Trophoblast cell (in vitro differentiated cells and primary cell): ENCODE data around the gene CPNE7.

Experiments used
- DNase-seq, 2 donors: peaks; one replicate each; pipeline ENCODE4 v3.0.0-alpha.2; 2016
- H2AFZ ChIP-seq: 2 replicates; pipeline ENCODE4 v1.6.1; 2013; ENCODE audit warnings: low read length, moderate library complexity, mild to moderate bottlenecking; ENCODE audit not compliant: insufficient read depth, poor library complexity
- H2AK5ac ChIP-seq: 2 replicates; pipeline ENCODE4 v1.6.1; 2013; ENCODE audit warnings: mild to moderate bottlenecking, low read length
- H2BK120ac ChIP-seq: 2 replicates; pipeline ENCODE4 v1.6.1; 2013; ENCODE audit warnings: low read length, mild to moderate bottlenecking, moderate library complexity; ENCODE audit not compliant: insufficient read depth, poor library complexity
- H2BK12ac ChIP-seq: 2 replicates; pipeline ENCODE4 v1.6.1; 2013; ENCODE audit warnings: mild to moderate bottlenecking, low read length, moderate library complexity
- H2BK5ac ChIP-seq: 2 replicates; pipeline ENCODE4 v1.6.1; 2013; ENCODE audit warnings: low read length, low read depth, moderate library complexity, mild to moderate bottlenecking; ENCODE audit not compliant: poor library complexity
- H3K14ac ChIP-seq: 2 replicates; pipeline ENCODE4 v1.6.1; 2013; ENCODE audit warnings: mild to moderate bottlenecking, low read length
- H3K18ac ChIP-seq: 2 replicates; pipeline ENCODE4 v1.6.1; 2013; ENCODE audit warnings: mild to moderate bottlenecking, low read length
- H3K23ac ChIP-seq: 2 replicates; pipeline ENCODE4 v1.6.1; 2013; ENCODE audit warnings: low read length
- H3K27ac ChIP-seq: 2 replicates; pipeline ENCODE4 v1.5.1; 2013; ENCODE audit warnings: low read depth, mild to moderate bottlenecking, inconsistent platforms, low read length, moderate library complexity
- H3K27me3 ChIP-seq: 2 replicates; pipeline ENCODE4 v1.6.1; 2013; ENCODE audit warnings: inconsistent platforms, mild to moderate bottlenecking, low read length, moderate library complexity; ENCODE audit not compliant: insufficient read depth
- H3K36me3 ChIP-seq, 2 experiments: 1 replicate in 1 of 2; 2 replicates in 1 of 2; pipeline ENCODE4 v1.6.1; 2013; ENCODE audit warnings: low read length in 2 of 2, mild to moderate bottlenecking in 2 of 2, moderate library complexity in 1 of 2; ENCODE audit not compliant: insufficient read depth in 2 of 2, control insufficient read depth in 1 of 2
- H3K4ac ChIP-seq: 2 replicates; pipeline ENCODE4 v1.6.1; 2013; ENCODE audit warnings: low read depth, mild to moderate bottlenecking, low read length, moderate library complexity
- H3K4me1 ChIP-seq, 2 experiments: 1 replicate in 1 of 2; 2 replicates in 1 of 2; pipeline ENCODE4 v1.6.1; 2013; ENCODE audit warnings: low read length in 2 of 2, mild to moderate bottlenecking in 2 of 2, moderate library complexity in 1 of 2; ENCODE audit not compliant: insufficient read depth in 2 of 2, control insufficient read depth in 1 of 2
- H3K4me2 ChIP-seq: 2 replicates; pipeline ENCODE4 v1.6.1; 2013; ENCODE audit warnings: inconsistent platforms, mild to moderate bottlenecking, low read length, moderate library complexity
- H3K4me3 ChIP-seq: 2 replicates; pipeline ENCODE4 v1.5.1; 2013; ENCODE audit warnings: mild to moderate bottlenecking, low read depth, low read length, inconsistent platforms
- H3K79me1 ChIP-seq: one replicate; pipeline ENCODE4 v1.6.1; 2013; ENCODE audit warnings: low read length
- H3K79me2 ChIP-seq: 2 replicates; pipeline ENCODE4 v1.6.1; 2013; ENCODE audit warnings: low read length, mild to moderate bottlenecking; ENCODE audit not compliant: control insufficient read depth, insufficient read depth, poor library complexity
- H3K9ac ChIP-seq: 2 replicates; pipeline ENCODE4 v1.6.1; 2013; ENCODE audit warnings: mild to moderate bottlenecking, low read length
- H3K9me3 ChIP-seq: 2 replicates; pipeline ENCODE4 v1.6.1; 2013; ENCODE audit warnings: low read depth, mild to moderate bottlenecking, control low read depth, inconsistent platforms, low read length; ENCODE audit not compliant: insufficient read depth
- H4K12ac ChIP-seq: 2 replicates; pipeline ENCODE4 v1.6.1; 2013; ENCODE audit warnings: low read depth, mild to moderate bottlenecking, low read length, moderate library complexity
- H4K8ac ChIP-seq: 2 replicates; pipeline ENCODE4 v1.6.1; 2013; ENCODE audit warnings: low read depth, mild to moderate bottlenecking, low read length, moderate library complexity
- H4K91ac ChIP-seq: one replicate; pipeline ENCODE4 v1.6.1; 2013; ENCODE audit warnings: low read depth, mild to moderate bottlenecking, low read length, moderate library complexity
- WGBS: extraction: QIAGEN DNeasy Blood & Tissue Kit; methylation state at CpG from one replicate; pipeline ENCODE4 v1.1.7; 2013; ENCODE audit warnings: missing lambda C conversion rate; ENCODE audit not compliant: insufficient read length, insufficient coverage; ENCODE audit errors: extremely low coverage; 5-methylcytosine and 5-hydroxymethylcytosine counted together

The CPNE7 gene

DNA sequence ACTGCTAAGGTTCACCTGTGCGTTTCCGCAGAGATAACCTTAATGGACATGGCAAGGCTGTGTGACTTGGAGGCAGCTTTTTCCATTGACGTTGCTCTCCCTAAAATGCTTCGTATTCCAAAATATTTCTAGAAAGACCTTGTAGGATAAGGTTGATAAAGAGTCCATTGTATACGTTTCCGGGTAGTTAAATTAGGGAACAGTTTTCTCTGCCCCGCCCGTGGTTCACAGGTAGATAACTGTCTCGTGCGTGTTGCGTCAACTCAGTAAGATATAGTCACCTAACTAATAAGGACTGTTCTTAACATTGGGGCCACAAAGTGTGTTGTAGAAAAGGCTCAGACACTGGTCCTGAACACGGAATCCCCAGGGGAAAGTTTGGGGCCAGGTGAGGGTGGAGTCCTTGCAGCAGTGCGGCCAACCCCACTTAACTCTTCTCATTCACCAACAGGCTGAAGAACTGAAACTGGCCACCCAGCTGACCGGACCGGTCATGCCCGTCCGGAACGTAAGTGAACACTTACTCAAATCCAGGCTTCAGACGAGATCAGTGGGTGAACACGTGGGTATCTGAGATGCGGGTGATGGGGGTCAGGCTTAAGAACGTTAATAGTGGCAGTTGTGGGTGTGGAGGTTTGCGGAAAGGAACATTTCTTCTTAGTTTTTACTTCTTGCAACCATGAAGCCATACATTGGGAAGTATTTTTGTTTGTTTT is 13.5 kb upstream of the CPNE7 start:
- Histone ChIP-seq H3K27ac (no peak overlapping the region), H2BK120ac (no peak overlapping the region), H3K18ac (no peak overlapping the region), H3K14ac (peak overlapping the region; percentile 8), H3K4ac (peak overlapping the region; percentile 96), H3K79me1 (peaks cover 11% of the 10 kb centered on the region), H3K23ac (no peak overlapping the region), H3K36me3 (peaks cover 38 to 44% of the 10 kb centered on the region in 2 experiments), H2AK5ac (no peak overlapping the region), H3K4me1 (peaks cover 19 to 25% of the 10 kb centered on the region in 2 experiments), H3K9me3 (no peaks in the 10 kb centered on the region), H4K8ac (no peak overlapping the region), H3K4me3 (peak overlapping the region; percentile 95), H3K79me2 (peaks cover 17% of the 10 kb centered on the region), H3K4me2 (peak overlapping the region; percentile 86), H3K27me3 (no peaks in the 10 kb centered on the region), H4K91ac (no peak overlapping the region), H2BK12ac (no peak overlapping the region), H2AFZ (no peak overlapping the region), H2BK5ac (no peak overlapping the region), H4K12ac (no peak overlapping the region), H3K9ac (peak overlapping the region; percentile 97)
- no CpG with 5 or more reads among the region's 23 CpGs for WGBS
- peak; percentile 83 to 90 for DNase-seq

DNA sequence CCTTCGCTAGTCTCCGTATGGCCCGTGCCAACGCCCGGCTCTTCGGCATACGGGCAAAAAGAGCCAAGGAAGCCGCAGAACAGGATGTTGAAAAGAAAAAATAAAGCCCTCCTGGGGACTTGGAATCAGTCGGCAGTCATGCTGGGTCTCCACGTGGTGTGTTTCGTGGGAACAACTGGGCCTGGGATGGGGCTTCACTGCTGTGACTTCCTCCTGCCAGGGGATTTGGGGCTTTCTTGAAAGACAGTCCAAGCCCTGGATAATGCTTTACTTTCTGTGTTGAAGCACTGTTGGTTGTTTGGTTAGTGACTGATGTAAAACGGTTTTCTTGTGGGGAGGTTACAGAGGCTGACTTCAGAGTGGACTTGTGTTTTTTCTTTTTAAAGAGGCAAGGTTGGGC is 12.6 kb upstream of the CPNE7 start:
- Histone ChIP-seq H3K4ac (no peak overlapping the region), H3K27me3 (no peaks in the 10 kb centered on the region), H3K4me3 (no peak overlapping the region), H3K36me3 (peaks cover 35 to 40% of the 10 kb centered on the region in 2 experiments), H4K91ac (no peak overlapping the region), H3K4me2 (peak overlapping the region; percentile 21), H3K23ac (no peak overlapping the region), H2AFZ (no peak overlapping the region), H2BK5ac (no peak overlapping the region), H2BK120ac (no peak overlapping the region), H2AK5ac (no peak overlapping the region), H3K79me1 (peaks cover 11% of the 10 kb centered on the region), H4K8ac (no peak overlapping the region), H3K9ac (no peak overlapping the region), H2BK12ac (no peak overlapping the region), H3K18ac (no peak overlapping the region), H3K4me1 (peaks cover 19 to 25% of the 10 kb centered on the region in 2 experiments), H3K14ac (no peak overlapping the region), H3K79me2 (peaks cover 17% of the 10 kb centered on the region), H3K9me3 (no peaks in the 10 kb centered on the region), H3K27ac (no peak overlapping the region), H4K12ac (no peak overlapping the region)
- no peak for DNase-seq
- no CpG with 5 or more reads among the region's 12 CpGs for WGBS

GRCh38 chr16:89563639-89564392 is 11.7 kb upstream of the CPNE7 start:
- Histone ChIP-seq H3K18ac (no peak overlapping the region), H3K4me2 (no peak overlapping the region), H3K27me3 (no peaks in the 10 kb centered on the region), H2BK12ac (no peak overlapping the region), H2BK120ac (no peak overlapping the region), H3K9me3 (no peaks in the 10 kb centered on the region), H4K8ac (no peak overlapping the region), H3K27ac (no peak overlapping the region), H3K4me1 (peaks cover 19 to 25% of the 10 kb centered on the region in 2 experiments), H3K23ac (no peak overlapping the region), H4K12ac (no peak overlapping the region), H3K4me3 (no peak overlapping the region), H2AK5ac (no peak overlapping the region), H3K79me2 (peaks cover 17% of the 10 kb centered on the region), H3K14ac (no peak overlapping the region), H2BK5ac (no peak overlapping the region), H3K36me3 (peaks cover 35 to 38% of the 10 kb centered on the region in 2 experiments), H4K91ac (no peak overlapping the region), H3K4ac (no peak overlapping the region), H3K79me1 (peaks cover 11% of the 10 kb centered on the region), H2AFZ (no peak overlapping the region), H3K9ac (no peak overlapping the region)
- WGBS = no CpG with 5 or more reads among the region's 12 CpGs
- DNase-seq = no peak

- peak in 1 of 2 donors; percentile 17 for DNase-seq
- H3K23ac ChIP-seq = no peak overlapping the region
- no peak overlapping the region for H2AK5ac ChIP-seq
- no peak overlapping the region for H2BK120ac ChIP-seq
- H2BK12ac ChIP-seq = no peak overlapping the region
- peaks cover 19 to 23% of the 10 kb centered on the region in 2 experiments for H3K4me1 ChIP-seq
- H3K79me1 ChIP-seq = peaks cover 11% of the 10 kb centered on the region
- peaks cover 35 to 38% of the 10 kb centered on the region in 2 experiments for H3K36me3 ChIP-seq
- peaks cover 17% of the 10 kb centered on the region for H3K79me2 ChIP-seq
- no peak overlapping the region for H3K18ac ChIP-seq
- H3K4me2 ChIP-seq = no peak overlapping the region
- no peak overlapping the region for H3K4me3 ChIP-seq
- H3K27me3 ChIP-seq = no peaks in the 10 kb centered on the region
- no CpG with 5 or more reads among the region's 22 CpGs for WGBS
- H4K91ac ChIP-seq = no peak overlapping the region
- H3K9ac ChIP-seq = no peak overlapping the region
- no peak overlapping the region for H2BK5ac ChIP-seq
- no peak overlapping the region for H2AFZ ChIP-seq
- no peak overlapping the region for H3K27ac ChIP-seq
- H3K9me3 ChIP-seq = no peaks in the 10 kb centered on the region
- H4K12ac ChIP-seq = no peak overlapping the region
- H3K14ac ChIP-seq = no peak overlapping the region
- H4K8ac ChIP-seq = no peak overlapping the region
- H3K4ac ChIP-seq = no peak overlapping the region
Observed at GRCh38 chr16:89564476-89565255, 10.9 kb upstream of the CPNE7 start.
